Umbilical cord (tissue), 2 donors: ENCODE results near the gene RPF1. TPM values are rescaled to one million over a fixed set of nuclear protein-coding genes. Genes with fewer than 3 reads are reported as not detected.
"Not testable (repeated sequence)": the region's sequence is repeated elsewhere in the genome, so short reads cannot be mapped to it uniquely, and the experiment has no call there.

ENCODE experiments used
- DNase-seq: peaks from one replicate; pipeline ENCODE4 v3.0.0-alpha.2; 2015; ENCODE audit warnings: low spot score
- total RNA-seq: library from RNA; depleted of rRNA; stranded (reverse); fragments of >200 nt; gene quantifications from one replicate; pipeline ENCODE4 v1.2.3, GENCODE V29; 2014; ENCODE audit warnings: low replicate concordance; ENCODE audit not compliant: insufficient read depth

The RPF1 gene, protein sequence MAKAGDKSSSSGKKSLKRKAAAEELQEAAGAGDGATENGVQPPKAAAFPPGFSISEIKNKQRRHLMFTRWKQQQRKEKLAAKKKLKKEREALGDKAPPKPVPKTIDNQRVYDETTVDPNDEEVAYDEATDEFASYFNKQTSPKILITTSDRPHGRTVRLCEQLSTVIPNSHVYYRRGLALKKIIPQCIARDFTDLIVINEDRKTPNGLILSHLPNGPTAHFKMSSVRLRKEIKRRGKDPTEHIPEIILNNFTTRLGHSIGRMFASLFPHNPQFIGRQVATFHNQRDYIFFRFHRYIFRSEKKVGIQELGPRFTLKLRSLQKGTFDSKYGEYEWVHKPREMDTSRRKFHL
- total RNA-seq = 28.6 TPM

DNA sequence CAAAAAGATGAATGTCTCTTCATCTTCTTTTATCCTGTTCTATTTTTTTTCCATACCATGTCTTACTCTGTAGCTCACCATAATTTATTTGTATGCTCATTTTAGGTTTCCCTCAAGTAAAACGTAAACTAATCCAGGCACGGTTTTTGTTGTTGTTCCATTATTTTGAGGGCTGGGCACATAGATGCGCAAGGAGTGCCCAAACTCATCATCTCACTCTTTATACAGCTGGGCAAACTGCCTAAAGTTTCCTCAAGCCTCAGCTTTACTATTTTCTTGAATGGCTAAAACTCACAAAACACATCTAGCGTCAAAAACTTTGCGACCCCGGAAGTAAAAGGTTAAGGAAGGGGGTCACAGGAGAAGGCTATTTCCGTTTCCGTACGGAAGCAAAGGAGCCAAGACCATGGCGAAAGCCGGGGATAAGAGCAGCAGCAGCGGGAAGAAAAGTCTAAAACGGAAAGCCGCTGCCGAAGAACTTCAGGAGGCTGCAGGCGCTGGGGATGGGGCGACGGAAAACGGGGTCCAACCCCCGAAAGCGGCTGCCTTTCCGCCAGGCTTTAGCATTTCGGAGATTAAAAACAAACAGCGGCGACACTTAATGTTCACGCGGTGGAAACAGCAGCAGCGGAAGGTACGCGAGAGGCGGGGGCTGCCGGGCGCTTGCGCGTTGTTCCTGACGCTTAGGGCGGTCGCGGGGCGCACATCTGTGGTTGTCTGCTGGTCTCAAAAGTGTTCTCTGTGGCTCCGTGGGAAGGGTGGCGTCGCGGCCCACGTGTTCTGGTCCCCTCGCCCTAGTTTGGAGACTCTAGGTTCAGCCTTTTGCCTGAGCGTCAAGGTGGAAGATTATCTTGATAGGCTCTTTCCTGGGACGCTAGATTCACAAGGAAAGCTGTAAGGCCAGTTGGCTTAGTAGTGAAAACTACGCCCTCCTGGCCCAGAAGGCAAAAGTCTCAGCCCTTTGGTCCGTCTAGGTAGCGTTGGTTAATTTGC, at the start of gene RPF1:
Gene RPF1 (plus strand): TSS at position 391 of the 993 bp plus-strand sequence. CDS start 16 bp downstream, at position 407.
- DNase-seq = peak; percentile 91

DNA sequence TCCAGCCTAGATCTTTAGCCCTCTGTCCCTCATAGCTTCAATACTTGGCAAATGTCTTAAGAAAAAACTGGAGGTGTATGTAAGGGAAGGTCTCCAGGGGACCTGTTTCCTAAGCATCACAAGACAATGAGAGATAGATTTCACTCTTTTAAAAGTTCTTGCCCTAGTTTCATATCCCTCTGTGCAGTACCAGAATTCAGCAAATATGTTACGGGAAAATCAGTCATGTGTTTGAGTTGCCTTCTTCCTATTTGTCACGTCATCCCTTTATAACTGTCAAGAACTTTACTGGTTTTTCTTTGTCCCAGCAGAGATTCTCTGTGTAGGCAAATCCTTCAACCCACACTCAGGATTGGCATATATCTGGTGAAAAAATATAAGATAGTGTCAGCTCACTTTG, 48.5 kb upstream of the RPF1 start:
- DNase-seq = no peak

DNA sequence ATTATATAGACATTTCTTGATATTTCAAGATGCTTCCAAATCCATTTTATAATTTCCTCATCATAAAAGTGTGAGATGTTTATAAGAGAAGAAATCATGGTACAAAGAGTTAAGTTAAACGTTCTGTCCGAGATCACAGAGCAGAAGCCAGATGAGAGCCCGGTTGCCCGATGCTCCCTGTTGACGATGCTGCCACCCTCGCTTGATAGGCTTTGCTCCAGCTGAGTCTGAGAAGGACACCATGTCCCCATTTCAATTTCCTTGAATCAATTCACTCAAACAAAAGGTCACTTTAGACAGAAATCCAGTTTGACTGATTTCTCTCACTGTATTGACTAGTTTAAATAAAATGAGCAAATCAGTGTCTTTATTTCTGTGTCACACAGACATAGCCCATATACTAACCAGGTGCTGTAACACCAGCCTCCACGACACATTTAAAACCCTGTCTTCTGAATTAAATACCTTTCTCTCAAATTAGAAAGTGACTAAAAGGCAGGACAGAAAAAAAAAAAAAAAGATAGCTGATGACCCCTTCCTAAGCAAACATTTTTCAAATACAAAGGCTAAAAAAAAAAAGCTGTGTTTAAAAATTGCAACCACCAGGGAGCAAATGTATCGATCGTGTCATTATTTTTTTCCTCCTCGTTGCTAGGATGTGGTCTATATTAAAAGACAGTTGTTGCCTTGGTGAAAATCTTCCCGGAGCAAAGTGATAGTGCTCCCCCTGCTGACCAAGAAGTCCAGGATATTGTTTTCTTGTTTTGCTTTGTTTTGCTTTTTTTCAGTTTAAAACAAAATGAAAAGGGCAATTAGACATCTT, 45.6 kb upstream of the RPF1 start:
- peak; percentile 78 for DNase-seq

DNA sequence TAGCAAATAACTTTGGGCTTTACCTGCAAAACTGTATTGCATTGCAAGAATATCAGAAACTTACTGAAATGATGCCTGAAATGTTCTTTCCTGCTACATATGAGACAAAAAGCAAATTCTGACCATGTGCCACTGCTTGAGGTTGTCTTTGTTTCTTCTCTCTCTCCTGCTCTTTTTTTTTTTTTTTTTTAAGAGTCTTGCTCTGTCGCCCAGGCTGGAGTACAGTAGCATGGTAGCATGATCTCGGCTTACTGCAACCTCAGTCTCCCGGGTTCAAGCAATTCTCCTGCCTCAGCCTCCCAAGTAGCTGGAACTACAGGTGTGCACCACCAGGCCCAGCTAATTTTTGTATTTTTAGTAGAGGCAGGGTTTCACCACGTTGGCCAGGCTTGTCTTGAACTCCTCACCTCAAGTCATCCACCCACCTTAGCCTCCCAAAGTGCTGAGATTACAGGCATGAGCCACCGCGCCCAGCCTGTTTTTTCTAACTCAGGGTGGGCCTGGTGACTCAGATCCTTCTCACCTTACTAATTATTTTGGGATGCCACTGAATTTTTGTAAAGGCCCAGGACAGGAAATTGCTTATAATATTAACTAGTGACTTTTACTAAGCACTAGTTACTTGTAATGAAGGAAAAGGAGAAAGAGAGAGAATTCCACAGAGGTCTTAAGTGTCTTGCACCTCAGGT, 44.8 kb upstream of the RPF1 start:
- DNase-seq = no peak

DNA sequence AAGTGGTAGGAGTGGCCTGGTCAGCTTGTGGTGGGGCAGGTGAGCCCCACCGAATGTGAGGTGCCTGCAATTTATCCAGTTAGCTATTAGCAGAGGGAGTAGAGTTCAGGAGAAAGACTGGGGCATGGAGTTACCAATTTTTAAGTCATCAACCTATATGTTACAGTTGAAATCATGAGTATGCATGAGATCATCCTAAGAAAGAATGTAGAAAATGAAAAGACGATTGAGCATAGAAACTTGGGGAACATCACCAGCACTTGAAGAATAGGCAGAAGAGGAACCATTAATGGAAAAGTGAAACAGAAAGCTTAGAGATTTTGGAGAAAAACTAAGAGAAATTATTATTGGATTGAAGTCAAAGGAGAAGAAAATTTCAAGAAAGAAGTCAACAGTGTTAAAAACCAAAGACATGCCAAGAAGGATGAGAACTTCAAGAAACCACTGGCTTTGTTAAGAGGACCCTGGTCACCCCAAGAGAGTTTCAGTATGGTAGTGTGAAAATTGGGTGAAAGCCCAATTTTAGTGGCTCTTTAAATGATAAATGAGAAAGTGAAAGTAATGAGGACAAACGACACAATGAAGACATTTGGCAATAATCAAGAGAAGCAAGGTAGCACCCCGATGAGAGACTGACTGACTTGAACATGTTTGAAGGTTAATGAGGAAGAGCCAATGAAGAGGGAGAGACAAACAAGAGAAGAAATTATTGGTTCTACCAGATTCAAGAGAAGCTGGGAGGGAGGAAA, 44.1 kb upstream of the RPF1 start:
- no peak for DNase-seq

DNA sequence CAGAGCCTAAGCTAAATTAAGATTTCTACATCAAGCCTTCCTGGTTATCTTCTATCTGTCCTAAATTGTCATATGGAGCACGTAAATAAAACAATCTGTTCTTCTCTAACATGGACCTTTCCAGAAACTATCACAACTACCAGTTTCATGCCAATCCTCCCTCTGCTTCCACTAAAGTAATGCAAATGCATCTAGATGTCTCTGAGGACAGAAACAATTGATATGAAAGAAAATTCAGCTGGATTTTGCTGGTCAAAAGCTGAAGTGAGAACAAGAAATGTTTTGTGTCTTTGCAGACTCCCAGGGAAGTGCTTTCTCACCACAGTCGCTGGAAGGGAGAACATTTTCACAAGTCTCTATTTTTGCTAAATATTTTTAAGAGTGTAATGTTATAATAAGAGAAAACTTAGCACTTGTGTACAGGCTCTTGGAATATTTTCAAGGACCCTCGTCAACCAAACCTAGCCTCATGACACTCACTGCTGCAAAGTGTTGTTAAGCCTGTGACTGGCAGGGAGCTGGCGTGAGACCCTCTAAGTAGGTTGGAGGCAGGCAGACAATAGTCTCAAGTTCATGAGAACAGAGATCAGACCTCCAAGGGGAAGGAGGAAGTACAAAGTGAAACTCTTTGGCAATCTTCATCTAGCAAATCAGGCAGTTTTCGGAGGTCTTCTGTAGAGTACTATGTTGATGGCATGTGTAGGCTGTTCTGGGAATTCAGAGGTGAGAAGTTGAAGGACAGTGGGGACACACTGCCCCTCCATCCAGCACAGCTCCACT, 42.0 kb upstream of the RPF1 start:
- no peak for DNase-seq

DNA sequence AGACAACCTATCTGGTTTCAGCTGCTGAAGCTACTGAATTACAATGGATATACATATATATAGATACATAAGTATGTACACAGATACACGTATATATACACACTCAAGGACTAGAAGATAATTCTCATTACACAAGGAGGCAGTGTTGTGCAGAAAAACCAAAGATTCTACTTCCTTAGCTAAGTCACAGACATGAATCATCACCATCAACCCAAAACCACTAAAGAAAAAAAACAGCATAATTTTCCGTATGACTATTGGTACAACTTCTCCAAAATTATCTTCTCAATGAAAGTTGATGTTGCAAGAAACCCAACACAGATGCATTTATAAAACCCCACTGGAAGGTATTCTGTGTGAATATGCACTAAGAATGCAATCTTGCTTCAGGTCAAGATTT, 36.8 kb upstream of the RPF1 start:
- DNase-seq = peak; percentile 92

DNA sequence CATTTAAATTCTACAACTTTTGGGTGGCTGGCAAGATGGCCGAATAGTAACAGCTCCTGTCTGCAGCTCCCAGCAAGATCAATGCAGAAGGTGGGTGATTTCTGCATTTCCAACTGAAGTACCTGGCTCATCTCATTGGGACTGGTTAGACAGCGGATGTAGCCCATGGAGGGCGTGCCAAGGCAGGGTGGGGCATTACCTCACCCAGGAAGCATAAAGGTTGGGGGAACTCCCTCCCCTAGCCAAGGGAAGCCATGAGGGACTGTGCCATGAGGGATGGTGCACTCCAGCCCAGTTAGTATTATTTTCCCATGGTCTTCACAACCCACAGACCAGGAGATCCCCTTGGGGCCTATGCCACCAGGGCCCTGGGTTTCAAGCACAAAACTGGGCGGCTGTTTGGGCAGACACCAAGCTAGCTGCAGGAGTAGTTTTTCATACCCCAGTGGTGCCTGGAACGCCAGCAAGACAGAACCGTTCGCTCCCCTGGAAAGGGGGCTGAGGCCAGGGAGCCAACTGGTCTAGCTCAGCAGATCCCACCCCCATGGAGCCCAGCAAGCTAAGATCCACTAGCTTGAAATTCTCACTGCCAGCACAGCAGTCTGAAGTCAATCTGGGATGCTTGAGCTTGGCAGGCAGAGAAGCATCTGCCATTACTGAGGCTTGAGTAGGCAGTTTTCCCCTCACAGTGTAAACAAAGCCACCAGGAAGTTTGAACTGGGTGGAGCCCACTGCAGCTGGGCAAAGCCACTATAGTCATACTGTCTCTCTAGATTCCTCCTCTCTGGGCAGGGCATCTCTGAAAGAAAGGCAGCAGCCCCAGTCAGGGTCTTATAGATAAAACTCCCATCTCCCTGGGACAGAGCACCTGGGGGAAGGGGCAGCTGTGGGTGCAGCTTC, 36.1 kb upstream of the RPF1 start:
- DNase-seq = not testable (repeated sequence)

DNA sequence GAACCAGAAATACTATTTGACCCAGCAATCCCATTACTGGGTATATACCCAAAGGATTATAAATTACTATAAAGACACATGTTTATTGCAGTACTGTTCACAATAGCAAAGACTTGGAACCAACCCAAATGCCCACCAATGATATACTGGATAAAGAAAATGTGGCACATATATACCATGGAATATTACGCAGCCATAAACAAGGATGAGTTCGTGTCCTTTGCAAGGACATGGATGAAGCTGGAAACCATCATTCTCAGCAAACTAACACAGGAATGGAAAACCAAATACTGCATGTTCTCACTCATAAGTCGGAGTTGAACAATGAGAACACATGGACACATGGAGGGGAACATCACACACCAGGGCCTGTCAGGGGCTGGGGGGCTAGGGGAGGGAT, 30.4 kb upstream of the RPF1 start:
- not testable (repeated sequence) for DNase-seq

DNA sequence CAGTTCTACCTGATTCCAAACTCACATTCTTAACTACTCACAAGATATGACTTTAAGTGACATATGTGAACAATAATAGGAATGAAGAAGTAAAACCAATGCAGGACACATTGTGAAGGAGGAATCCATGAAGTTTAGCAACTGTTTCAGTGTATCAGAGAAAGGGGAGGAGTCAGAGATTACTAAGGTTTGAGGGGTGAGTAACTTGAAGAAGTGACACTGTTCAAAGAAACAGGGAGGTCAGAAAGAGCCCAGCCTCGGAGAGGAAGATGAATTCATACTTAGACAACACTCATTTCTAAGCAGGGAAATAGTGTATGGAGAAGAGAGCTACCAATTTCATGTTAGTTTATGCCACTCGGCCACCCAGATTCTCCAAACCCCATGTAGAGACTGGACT, 28.2 kb upstream of the RPF1 start:
- no peak for DNase-seq

DNA sequence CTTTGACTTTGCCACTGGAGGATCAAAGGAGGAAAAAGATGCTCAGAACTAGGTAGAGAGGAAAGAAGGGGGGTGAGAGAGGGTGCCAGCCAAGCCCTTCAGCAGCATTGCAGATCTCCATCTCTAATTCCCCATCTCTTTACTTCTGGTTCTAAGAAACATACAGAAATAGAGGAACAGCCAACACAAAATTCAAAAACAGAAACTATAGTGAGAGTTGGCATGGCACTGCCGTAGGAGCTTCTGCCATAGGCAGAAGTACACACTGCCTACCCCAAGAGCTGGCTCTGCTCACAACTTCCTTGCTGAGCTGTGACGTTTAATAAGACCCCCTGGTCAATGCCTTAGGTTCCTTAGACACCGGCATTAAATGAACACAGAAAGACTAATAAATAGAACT, 26.6 kb upstream of the RPF1 start:
- no peak for DNase-seq

DNA sequence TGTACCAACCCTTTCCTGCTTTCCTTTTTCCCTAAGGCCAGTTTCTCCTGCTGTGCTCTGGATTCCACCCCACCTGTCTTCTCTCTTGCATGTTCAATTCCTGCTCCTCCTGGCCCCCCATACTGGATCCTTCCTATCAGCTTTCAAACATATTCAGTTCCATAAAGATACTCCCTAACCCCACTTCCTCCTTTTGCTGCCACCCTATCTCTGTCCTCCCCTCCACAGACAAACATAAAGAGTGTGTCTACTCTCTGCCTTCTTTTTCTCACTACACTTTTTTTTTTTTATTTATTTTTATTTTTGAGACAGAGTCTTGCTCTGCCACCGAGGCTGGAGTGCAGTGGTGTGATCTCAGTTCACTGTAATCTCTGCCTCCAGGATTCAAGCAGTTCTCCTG, 16.9 kb upstream of the RPF1 start:
- no peak for DNase-seq

DNA sequence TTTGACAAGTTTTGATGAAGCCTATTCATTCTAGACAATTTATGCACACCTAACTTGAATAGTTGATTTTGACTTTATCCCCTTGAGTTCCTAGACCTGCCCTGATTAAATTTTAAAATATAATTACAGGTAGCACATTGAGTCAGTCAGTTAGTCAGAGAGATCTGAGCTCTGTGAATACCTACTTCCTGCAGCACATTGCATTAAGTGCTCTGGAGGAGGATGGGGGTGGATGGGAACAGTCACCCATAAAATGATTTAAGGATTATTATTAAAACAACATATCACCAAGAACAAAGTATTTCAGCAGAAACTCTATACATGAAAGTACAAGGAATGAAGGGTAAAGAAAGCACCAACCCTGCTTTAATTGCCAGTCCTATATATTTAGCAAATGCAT, 11.8 kb upstream of the RPF1 start:
- DNase-seq = no peak

DNA sequence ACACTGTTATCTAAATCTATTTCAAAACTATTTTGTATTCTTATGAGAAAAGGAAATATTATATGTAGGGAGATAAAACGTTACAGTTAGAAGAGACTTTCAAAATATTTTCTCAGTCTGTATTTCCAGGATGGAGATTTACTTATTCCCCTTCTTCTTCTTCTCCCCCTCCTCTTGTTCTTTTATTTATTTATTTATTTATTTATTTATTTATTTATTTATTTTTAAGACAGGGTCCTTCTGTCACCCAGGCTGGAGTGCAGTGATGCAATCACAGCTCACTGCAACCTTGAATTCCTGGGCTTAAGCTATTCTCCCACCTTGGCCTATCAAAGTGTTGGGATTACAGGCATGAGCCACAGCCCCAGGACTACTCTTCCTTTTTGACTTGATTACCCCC, 2.8 kb upstream of the RPF1 start:
- DNase-seq = no peak

DNA sequence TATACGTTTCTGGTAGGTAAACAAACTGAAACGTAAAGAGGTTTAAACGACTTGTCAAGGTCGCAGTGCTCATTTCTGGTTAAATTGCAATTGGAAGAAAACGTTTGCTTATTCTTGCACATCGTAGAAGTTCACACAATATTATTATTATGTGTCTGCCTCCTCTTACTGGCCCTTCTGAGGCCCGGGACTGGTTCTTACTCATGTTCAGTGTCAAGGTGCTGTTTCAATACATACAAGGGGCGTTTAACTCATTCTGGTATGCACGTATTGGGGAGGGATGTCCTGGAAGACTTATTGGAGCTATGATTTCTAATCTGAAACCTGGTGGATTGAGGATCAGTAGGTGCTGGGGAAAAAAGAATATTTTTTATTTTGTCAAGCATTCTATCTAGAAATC, 932 bp downstream of the RPF1 start:
- no peak for DNase-seq

DNA sequence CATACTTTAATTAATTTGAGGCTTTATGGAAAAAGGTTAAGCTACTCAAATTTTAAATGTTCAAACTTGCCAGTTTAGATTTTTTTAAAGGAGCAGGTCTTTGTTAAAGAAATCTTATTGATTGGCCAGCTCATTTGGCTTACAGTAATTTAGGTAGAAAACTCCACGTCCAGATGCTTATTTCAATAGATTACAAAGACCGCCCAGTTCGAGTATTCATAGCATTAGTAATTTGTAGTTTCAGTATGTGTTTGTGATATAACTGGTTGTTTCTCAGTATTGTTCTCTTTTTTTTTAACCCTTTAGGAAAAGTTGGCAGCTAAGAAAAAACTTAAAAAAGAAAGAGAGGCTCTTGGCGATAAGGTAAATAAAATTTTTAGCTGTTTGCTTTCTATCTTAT, 1.6 kb downstream of the RPF1 start:
- DNase-seq = no peak

DNA sequence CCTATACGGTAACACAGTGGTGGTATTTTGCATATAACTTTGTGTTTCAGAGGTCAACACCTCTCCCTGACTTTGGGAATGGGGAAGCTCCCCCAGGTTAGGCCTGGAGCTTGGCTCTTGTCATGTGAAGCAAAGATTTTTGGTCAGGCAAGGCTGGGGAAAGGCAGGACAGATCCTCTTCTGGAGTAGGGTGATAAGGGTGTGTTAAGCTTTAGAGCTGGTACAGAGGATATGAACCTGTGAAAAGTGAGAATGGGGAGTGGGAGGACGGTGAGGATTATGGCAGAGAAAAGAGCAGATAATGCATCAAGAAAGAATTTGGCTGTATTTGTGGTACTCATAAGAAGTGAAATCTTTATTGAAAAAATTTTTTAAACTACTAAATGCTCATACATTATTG, 2.3 kb downstream of the RPF1 start:
- DNase-seq = no peak

DNA sequence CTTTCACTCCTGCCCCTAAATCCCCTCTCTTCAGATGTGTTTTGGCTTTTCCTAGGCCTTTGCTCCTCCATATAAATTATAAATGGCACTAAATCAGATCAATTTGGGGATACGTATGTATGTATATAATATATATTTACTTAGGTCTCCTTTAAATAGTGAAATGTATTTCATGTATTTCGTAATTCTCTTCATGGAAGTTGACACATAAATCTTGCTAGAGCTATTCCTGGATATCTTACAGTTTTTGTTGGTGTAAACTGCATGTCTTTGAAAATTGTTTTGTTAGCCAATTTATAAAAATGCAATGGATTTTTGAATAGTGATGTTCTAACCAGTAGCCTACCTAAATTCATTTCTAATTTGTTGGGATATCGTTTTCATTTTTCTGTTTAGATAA, 9.0 kb downstream of the RPF1 start:
- DNase-seq = no peak

DNA sequence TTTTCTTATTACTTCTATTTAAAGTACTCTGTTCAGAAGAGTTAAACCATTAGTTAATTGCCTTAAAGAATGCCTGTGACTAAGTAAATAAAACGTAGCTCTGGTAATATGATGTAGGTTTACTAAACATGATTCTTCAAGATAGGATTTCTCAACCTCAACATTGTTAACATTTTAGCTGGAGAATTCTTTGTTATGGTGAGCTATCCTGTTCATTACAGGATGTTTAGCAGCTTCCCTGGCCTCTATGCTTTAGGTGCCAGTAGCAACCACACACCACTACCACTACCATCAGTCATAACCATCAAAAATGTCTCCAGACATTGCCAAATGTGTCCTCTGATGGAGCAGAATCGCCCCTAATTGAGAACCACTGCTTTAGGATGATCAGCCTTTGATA, 10.7 kb downstream of the RPF1 start:
- DNase-seq = no peak
